ENCODE measurements around the gene SLC2A8.

DNA sequence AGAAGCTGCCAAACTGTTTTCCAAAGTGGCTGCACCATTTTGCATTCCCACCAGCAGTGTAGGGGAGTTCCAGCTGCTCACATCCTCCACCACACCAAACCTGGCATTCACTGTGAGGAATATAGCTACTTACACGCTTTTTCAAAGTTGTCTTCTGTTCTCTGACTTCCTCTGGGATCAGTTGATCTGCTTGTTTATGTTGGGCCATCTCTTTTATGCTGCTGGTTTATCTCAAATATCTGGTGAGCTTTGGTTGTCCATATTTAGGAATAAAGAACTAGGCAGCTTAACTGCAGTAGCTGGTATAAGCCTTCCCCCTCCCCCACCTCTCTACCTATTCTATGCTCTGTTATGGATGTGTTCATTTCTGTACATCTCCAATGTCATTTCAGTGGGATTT is 18.7 kb downstream of the SLC2A8 start:
- no peak for TF ChIP-seq POLR2A (IDR thresholded peaks at IDR 0.05; ENCODE audit: low read length)
- TF ChIP-seq GATA1 (IDR thresholded peaks at IDR 0.05; ENCODE audit: low read depth, low read length), result no peak
